Measurements from ENCODE around the gene CHD3. TPM values are rescaled to one million over a fixed set of nuclear protein-coding genes. Genes with fewer than 3 reads are reported as not detected.

Gene CHD3
- total and polyA plus RNA-seq, 2 of the 13 experiments (the other 11 are each of a cell fraction or from before 2014, with no cell fraction given): 2.7 to 3.7 TPM

DNA sequence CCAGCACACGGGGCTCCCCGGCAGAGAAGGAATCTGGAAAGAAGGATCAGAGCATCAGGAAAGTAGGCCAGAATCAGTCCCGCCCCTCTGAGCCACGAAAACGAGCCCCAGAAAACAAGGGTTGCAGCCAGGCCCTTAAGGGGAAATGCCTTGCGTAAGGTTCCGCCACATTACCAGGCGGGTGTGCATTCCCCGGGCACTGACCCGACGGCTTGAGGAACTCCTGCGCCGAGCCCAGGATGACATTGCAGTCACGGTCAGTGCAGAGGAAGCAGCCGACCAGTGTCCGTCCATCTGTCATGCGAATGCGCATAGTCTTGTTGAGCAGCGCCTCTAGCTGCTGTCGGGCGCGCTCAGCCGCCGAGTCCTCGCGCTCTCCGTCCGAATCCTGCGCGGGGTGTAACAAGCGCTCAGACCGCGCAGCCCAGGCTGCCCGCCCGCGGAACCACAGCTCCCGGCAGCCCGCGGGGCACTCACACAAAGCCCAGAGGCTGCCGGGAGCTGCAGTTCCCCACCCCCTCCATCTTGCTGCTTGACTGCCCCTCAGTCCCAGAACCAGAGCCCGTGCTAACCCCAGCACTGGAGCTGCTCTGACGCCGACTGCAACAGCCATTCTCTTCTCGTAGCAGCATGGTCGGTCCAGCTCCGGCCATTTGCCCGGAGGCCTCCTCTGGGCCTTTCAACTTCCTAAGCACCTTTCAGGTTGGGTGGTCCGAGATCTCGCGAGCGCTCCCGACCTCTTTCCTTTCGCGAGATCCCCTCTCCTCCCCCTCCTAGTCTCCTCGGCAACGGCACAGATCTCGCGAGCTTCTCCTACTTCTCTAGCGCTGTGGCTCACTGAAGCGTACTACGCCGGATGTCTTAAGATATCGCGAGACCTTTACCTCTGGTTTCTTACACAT is 31.5 kb upstream of the CHD3 start, which contains the start of gene NAA38 (continued):
- TF ChIP-seq RNF219 (CRISPR knock-in tag; IDR thresholded peaks at IDR 0.05): no peak
- peak; percentile 78; the same call in 1 of the 2 replicates for TF ChIP-seq RXRA (CRISPR knock-in tag; IDR thresholded peaks at IDR 0.05)
- peak; percentile 37; the same call in 1 of the 2 replicates for TF ChIP-seq LBX2 (CRISPR knock-in tag; IDR thresholded peaks at IDR 0.05; ENCODE audit: borderline replicate concordance)
- TF ChIP-seq ZNF136 (CRISPR knock-in tag; IDR thresholded peaks at IDR 0.05; ENCODE audit: low read depth): no peak
- no peak for TF ChIP-seq ZNF570 (CRISPR knock-in tag; IDR thresholded peaks at IDR 0.05; ENCODE audit: borderline replicate concordance)
- no peak for TF ChIP-seq ZNF333 (CRISPR knock-in tag; IDR thresholded peaks at IDR 0.05; ENCODE audit: borderline replicate concordance)
- 0 out of 2 replicates have a peak, but pooled peaks have one; percentile 29 for TF ChIP-seq PCBP1 (IDR thresholded peaks at IDR 0.05; ENCODE audit: borderline replicate concordance, low read depth, low read length)
- TF ChIP-seq PHF5A (CRISPR knock-in tag; IDR thresholded peaks at IDR 0.05; ENCODE audit: low read depth, unreplicated experiment): no peak
- peak; percentile 59; the same call in 1 of the 2 replicates for TF ChIP-seq POGK (CRISPR knock-in tag; conservative IDR thresholded peaks at IDR 0.05)
- TF ChIP-seq ZBTB38 (CRISPR knock-in tag; IDR thresholded peaks at IDR 0.05): peak; percentile 85; the same call in 1 of the 2 replicates
- TF ChIP-seq ZNF234 (CRISPR knock-in tag; conservative IDR thresholded peaks at IDR 0.05): no peak
- TF ChIP-seq CHD4 (IDR thresholded peaks at IDR 0.05; ENCODE audit: borderline replicate concordance, low read length): no peak
- peak; percentile 42 for TF ChIP-seq SOX5 (CRISPR knock-in tag; IDR thresholded peaks at IDR 0.05; ENCODE audit: borderline replicate concordance)
- TF ChIP-seq SOX6 (IDR thresholded peaks at IDR 0.05): no peak
- TF ChIP-seq SOX6 (CRISPR knock-in tag; IDR thresholded peaks at IDR 0.05): no peak
- no peak for TF ChIP-seq ZNF326 (CRISPR knock-in tag; IDR thresholded peaks at IDR 0.05; ENCODE audit: borderline replicate concordance)
- no peak for TF ChIP-seq GTF2F1 (IDR thresholded peaks at IDR 0.05; ENCODE audit: low read length)
- no peak for TF ChIP-seq FOXM1 (CRISPR knock-in tag; IDR thresholded peaks at IDR 0.05)
- TF ChIP-seq, protein P1, sequence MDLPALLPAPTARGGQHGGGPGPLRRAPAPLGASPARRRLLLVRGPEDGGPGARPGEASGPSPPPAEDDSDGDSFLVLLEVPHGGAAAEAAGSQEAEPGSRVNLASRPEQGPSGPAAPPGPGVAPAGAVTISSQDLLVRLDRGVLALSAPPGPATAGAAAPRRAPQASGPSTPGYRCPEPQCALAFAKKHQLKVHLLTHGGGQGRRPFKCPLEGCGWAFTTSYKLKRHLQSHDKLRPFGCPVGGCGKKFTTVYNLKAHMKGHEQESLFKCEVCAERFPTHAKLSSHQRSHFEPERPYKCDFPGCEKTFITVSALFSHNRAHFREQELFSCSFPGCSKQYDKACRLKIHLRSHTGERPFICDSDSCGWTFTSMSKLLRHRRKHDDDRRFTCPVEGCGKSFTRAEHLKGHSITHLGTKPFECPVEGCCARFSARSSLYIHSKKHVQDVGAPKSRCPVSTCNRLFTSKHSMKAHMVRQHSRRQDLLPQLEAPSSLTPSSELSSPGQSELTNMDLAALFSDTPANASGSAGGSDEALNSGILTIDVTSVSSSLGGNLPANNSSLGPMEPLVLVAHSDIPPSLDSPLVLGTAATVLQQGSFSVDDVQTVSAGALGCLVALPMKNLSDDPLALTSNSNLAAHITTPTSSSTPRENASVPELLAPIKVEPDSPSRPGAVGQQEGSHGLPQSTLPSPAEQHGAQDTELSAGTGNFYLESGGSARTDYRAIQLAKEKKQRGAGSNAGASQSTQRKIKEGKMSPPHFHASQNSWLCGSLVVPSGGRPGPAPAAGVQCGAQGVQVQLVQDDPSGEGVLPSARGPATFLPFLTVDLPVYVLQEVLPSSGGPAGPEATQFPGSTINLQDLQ (CRISPR knock-in tag; IDR thresholded peaks at IDR 0.05): no peak
- no peak for TF ChIP-seq NFRKB (IDR thresholded peaks at IDR 0.05)
- no peak for TF ChIP-seq TSC22D2 (CRISPR knock-in tag; IDR thresholded peaks at IDR 0.05; ENCODE audit: borderline replicate concordance)
- TF ChIP-seq ZNF558 (CRISPR knock-in tag; IDR thresholded peaks at IDR 0.05; ENCODE audit: borderline replicate concordance): no peak
- no peak for TF ChIP-seq ZMYM3 (CRISPR knock-in tag; IDR thresholded peaks at IDR 0.05)
